KMS-11 (cell line): Measurements from ENCODE around the gene TMEM72.

Experiments
- H2AFZ ChIP-seq: fragments of 200-600 bp; sonication (generic); 2 replicates; pipeline ENCODE4 v1.6.1; 2016; ENCODE audit warnings: antibody characterized with exemption, mixed run types, low read depth
- H3K27ac ChIP-seq: fragments of 200-600 bp; sonication (generic); 2 replicates; pipeline ENCODE4 v1.6.1; 2016; ENCODE audit warnings: mild to moderate bottlenecking, mixed run types
- H3K27me3 ChIP-seq: fragments of 200-600 bp; sonication (generic); 2 replicates; pipeline ENCODE4 v1.6.1; 2017; ENCODE audit warnings: mild to moderate bottlenecking, low read depth, mixed run types, moderate library complexity; ENCODE audit not compliant: insufficient read depth
- H3K36me3 ChIP-seq: fragments of 200-600 bp; sonication (generic); 2 replicates; pipeline ENCODE4 v1.6.1; 2017; ENCODE audit warnings: mild to moderate bottlenecking, mixed run types; ENCODE audit not compliant: insufficient read depth
- H3K4me1 ChIP-seq: fragments of 200-600 bp; sonication (generic); 2 replicates; pipeline ENCODE4 v1.6.1; 2016; ENCODE audit warnings: mild to moderate bottlenecking, low read depth, mixed run types; ENCODE audit not compliant: poor library complexity, severe bottlenecking
- H3K4me2 ChIP-seq: fragments of 200-600 bp; sonication (generic); 2 replicates; pipeline ENCODE4 v1.7.0; 2016; ENCODE audit warnings: mild to moderate bottlenecking, mixed run types
- H3K4me3 ChIP-seq: fragments of 200-600 bp; sonication (generic); IDR thresholded peaks from 2 replicates; pipeline ENCODE4 v1.6.1; 2017; ENCODE audit warnings: low read depth, low read length, mixed read lengths; ENCODE audit not compliant: insufficient read depth
- H3K79me2 ChIP-seq: fragments of 200-600 bp; sonication (generic); 2 replicates; pipeline ENCODE4 v1.6.1; 2016; ENCODE audit warnings: low read depth, mixed run types; ENCODE audit not compliant: insufficient read depth
- H3K9ac ChIP-seq: fragments of 200-600 bp; sonication (generic); 2 replicates; pipeline ENCODE4 v1.6.1; 2016; ENCODE audit warnings: mild to moderate bottlenecking, mixed run types
- H4K20me1 ChIP-seq: fragments of 200-600 bp; sonication (generic); 2 replicates; pipeline ENCODE4 v1.6.1; 2016; ENCODE audit warnings: mild to moderate bottlenecking, mixed run types; ENCODE audit not compliant: insufficient read depth
- CTCF ChIP-seq: fragments of 200-600 bp; sonication (generic); conservative IDR thresholded peaks from 2 replicates; pipeline ENCODE4 v1.6.1; 2017; ENCODE audit warnings: low read depth, mild to moderate bottlenecking, antibody characterized with exemption, low read length, moderate library complexity, mixed read lengths

The TMEM72 gene

DNA sequence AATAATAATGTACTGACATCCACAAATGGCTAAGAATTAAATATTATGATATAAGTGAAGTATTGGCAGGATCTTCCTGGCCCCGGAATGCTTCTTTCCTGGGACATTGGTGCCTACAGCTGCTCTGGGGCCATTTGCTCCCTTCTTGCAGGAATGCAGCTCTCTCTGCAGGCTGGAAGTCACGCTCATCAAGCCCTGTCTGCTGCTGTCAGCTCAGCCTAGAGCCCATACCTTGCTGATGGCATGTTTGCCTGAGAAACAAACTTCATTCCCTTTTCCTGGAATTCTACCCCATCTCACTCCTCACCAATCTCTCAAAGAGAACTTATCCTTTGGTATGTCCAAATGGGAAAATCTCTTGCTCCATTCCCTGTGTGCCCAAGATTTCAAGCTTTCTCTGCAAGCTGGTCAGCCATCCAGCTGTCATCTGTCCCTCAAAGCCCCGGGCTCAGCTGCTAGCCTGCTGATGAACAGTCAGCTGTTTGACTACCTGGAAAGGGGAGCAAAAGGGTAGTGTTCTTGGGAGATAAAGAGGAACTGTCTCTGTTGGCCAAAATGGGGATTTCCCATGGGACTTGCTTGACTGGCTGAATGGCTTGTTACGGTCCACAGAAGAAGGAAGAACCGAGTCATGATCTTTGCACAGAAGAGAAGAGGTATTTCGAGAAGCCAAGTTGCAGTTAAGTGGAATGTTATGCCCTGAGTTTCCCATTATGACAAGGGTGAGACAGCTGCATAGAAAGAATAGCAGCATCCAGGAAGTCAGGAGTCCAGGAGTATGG is 36.4 kb downstream of the TMEM72 start:
- no peak for TF ChIP-seq CTCF
- no peak overlapping the region for H3K27ac ChIP-seq
- no peak overlapping the region for H3K4me2 ChIP-seq
- H3K4me3 ChIP-seq, result no peak overlapping the region
- H3K9ac ChIP-seq, result no peak overlapping the region
- peaks cover 11% of the 10 kb centered on the region for H3K4me1 ChIP-seq
- no peak overlapping the region for H2AFZ ChIP-seq
- no peaks in the 10 kb centered on the region for H3K27me3 ChIP-seq
- H4K20me1 ChIP-seq, result no peaks in the 10 kb centered on the region
- H3K79me2 ChIP-seq, result no peaks in the 10 kb centered on the region
- no peaks in the 10 kb centered on the region for H3K36me3 ChIP-seq

DNA sequence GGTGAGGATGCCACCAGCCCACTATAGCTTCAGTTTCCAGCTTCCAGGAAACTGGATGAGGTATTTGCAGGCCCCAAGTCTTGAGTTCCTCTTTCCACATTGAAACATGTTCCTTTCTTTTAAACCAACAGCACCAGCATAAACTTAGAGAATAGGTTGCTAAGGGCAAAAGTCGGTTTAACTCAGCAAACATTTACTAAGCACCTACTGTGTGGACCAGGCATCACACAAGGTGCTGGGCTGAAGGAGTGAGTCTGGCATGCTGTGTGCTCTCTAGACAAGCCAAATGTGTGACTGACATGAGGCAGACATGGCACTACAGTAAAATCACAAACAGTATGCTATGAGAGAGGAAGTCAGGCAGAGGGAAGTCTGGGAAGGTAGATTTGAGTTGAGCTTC is 37.5 kb downstream of the TMEM72 start:
- Histone ChIP-seq H3K4me2 (no peak overlapping the region), H3K27me3 (no peaks in the 10 kb centered on the region), H3K27ac (no peak overlapping the region), H3K79me2 (no peaks in the 10 kb centered on the region), H3K4me1 (peaks cover 11% of the 10 kb centered on the region), H3K9ac (no peak overlapping the region), H3K4me3 (no peak overlapping the region), H3K36me3 (no peaks in the 10 kb centered on the region), H2AFZ (no peak overlapping the region), H4K20me1 (no peaks in the 10 kb centered on the region)
- TF ChIP-seq CTCF, result no peak

DNA sequence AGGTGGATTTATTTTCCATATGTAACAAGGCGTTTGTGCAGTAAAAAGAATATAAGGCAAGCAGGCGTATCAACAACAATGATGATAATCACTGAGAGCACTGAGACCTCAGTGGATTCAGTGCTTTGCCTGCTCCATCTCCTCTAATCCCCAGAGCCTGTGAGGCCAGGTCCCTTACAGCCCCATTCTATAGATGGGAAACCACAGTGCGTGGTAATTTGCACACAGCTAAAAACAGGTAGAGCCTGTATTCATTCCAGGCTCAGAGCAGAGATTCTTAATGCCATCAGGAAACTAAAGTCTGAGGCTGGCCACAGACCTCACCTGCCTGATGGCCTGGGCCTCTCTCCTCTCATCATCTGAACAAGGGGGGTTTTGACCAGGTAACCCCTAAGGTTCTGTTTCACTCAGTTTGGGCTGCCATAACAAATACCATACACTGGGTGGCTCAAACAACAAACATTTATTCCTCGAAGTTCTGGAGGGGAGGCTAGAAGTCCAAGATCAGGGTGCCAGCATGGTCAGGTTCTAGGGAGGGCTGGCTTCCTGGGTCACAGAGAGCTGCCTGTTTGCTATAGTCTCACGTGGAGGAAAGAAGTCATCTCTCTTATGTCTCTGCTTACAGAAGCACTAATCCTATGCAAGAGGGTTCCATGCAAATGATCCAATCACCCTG is 38.1 kb downstream of the TMEM72 start:
- H3K27me3 ChIP-seq, result no peaks in the 10 kb centered on the region
- peaks cover 6% of the 10 kb centered on the region for H3K4me1 ChIP-seq
- TF ChIP-seq CTCF, result no peak
- no peak overlapping the region for H3K27ac ChIP-seq
- no peak overlapping the region for H3K4me2 ChIP-seq
- H4K20me1 ChIP-seq, result no peaks in the 10 kb centered on the region
- no peak overlapping the region for H3K4me3 ChIP-seq
- H3K36me3 ChIP-seq, result no peaks in the 10 kb centered on the region
- no peaks in the 10 kb centered on the region for H3K79me2 ChIP-seq
- no peak overlapping the region for H3K9ac ChIP-seq
- no peak overlapping the region for H2AFZ ChIP-seq

GRCh38 chr10:44949915-44950314 is 38.8 kb downstream of the TMEM72 start:
- H3K9ac ChIP-seq, result no peak overlapping the region

More at GRCh38 chr10:44949915-44950314, 38.8 kb downstream of the TMEM72 start:
- Histone ChIP-seq H3K79me2 (no peaks in the 10 kb centered on the region), H3K4me1 (peaks cover under 1% of the 10 kb centered on the region), H3K36me3 (no peaks in the 10 kb centered on the region), H2AFZ (no peak overlapping the region), H4K20me1 (no peaks in the 10 kb centered on the region), H3K27ac (no peak overlapping the region), H3K27me3 (no peaks in the 10 kb centered on the region), H3K4me2 (no peak overlapping the region), H3K4me3 (no peak overlapping the region)
- no peak for TF ChIP-seq CTCF
